Activated CD8-positive, alpha-beta memory T cell treated with anti-CD3 and anti-CD28 coated beads for 24 hours (primary cell): ENCODE results near the gene PCED1B.
"Not testable (repeated sequence)": the region's sequence is repeated elsewhere in the genome, so short reads cannot be mapped to it uniquely, and the experiment has no call there.

Experiments used
- DNase-seq: peaks from one replicate; pipeline ENCODE4 v3.0.0-alpha.2; 2020

The PCED1B gene

DNA sequence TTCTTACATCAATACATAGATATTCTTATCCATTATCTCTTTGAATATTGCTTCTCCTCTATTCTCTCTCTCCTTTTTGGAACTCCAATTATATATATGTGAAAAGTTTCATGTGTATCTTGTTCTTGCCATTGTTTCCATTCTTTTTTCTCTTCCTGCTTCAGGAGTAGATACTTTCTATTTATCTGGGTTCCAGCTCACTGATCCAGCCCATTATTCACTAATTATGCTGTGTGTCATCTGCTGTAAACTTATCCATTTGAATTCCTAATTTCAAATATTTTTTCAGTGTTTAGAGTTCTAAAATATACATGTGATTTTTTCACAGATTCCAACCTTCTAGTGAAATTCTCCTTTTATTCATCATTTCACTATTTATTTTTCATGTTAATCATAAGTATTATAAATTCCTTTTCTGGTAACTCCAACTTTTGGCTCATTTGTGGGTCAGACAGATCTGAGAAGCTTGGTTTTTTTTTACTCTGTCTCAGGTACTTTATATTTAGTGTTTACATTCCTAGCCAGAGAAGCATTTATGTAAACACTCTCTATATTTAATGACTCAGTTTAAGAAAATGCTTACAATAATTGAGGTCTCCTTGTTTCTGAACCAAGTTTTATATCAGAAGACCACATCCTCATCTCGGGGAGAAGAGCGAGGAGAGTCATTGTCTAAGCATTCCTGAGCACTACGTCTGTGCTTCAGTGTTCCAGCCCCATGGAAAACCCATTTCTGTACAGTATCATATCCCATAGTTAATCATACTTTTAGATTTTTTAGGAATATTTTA, 16.2 kb downstream of the PCED1B start:
- no peak for DNase-seq

DNA sequence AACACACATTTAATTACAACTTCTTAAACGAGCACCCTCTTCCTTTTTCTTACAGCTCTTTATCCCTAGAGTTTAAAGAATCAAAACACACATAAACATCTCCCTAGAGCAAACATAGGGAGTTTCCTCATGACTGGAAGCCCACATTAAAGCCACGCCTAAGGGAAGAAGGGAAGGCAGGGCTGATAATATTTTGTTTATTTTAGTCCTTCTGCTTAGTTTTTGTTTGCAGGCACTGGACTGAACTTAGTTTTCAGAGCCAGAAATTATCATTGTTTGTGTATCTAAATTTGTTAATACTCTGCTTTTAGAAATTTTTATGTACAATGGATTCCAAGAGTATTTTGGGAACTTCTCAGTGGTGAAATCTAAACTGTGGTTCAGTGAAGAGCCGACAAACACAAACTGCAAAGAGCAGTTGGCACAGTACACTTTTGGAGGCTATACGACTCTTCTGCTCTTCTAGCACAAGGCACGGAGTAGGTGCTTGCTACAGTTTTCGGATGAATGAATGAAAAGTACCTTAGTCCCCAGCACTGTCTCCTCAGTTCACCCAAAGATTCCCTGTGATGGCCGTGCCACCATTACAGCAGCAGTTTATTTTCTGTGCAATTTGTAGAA, 18.0 kb downstream of the PCED1B start:
- no peak for DNase-seq

DNA sequence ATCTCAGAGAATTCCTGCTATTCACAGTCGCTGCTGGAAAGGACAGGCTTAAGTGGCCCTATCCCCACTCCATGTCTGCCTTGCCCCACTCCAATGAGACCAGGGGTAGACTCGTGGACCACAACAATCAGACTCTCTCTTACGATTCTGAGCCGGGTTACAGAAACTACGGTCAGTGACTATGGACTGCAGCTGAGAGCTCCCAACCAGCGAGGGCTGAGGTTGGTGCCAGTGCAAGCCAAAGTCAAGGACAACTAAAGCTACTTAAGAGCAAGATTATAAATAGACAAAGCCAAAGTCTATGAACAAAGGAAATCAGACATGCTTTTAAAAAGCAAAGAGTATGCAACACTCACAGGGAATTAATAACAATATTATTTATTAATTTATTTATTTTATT, 18.7 kb downstream of the PCED1B start:
- DNase-seq, result no peak

- DNase-seq, result no peak
Observed at GRCh38 chr12:47099610-47100009, 20.2 kb downstream of the PCED1B start.

DNA sequence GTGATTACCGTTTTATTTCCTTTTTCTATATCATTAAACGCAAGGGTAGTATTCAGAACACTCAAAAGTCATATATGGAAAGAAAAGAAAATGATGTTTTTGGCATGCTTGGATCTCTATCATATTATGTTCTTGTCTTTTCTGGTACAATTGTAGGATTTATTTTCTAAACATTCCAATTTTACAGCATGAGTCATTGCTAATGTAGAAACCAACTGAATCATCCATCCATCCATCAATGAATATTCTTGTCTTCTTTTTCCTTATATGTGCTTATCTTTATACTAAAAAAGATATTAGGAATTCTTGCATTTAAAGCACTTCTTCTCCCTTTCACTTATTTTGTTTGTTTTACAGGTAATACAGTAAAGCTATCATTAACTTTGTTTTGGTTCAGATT, 20.7 kb downstream of the PCED1B start:
- no peak for DNase-seq

GRCh38 chr12:47102406-47102805, 23.0 kb downstream of the PCED1B start:
- DNase-seq, result no peak

DNA sequence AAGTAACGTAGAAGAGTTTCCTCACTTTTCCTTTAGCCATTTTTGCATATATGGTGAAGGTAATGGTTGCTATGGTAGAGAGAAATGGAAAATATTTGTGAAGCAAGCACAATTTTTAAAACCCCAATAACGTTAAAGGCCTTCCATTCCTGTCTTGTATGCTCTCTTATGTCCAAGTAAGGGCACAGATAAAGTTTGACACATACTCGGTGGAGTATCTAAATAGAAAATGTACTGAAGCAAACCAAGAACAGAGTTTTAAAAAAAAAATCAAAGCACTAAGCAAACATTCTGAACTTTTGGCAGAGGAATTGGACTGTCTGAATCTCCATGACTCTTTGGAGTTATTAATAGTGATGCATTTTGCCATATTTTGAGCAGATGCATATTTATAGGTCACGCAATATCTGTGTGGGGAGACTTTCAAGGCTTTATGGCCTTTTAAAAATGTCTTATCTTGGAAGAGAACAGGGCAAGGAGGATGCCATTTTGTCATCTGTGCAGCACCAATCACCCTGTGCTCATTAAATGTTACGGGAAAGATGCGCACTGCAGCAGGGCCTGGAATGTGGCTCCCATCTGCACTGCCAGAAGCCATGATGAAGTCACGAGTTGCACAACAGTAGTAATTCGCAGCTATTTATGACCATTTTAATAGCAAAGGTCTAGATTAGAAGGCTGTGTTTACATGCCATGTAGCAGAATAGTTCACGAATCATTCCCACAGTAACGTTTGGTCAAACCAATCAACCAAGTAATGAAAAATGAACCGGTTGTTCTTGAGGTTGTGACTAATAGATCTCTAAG, 23.6 kb downstream of the PCED1B start:
- DNase-seq, result no peak

GRCh38 chr12:47105914-47106674, 26.7 kb downstream of the PCED1B start:
- no peak for DNase-seq

DNA sequence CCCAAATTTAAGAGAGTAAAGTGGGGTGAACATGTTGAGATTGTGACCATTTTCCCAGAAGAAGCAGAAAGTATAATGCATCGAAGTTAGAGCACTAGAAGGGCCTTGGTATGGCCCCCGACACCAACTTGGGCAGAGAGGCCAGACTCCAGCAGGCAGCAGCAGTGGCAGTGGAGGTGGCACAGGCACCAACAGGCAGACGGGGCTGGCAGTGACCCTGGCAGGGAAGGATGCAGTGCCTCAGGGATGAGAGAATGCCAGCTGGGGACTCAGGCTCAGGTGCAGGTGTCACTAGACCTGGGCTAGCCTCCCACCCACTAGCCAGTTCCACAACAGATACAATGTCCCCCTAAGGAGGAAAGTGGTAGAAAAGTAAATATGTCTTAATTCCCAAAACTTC, 28.0 kb downstream of the PCED1B start:
- no peak for DNase-seq

DNA sequence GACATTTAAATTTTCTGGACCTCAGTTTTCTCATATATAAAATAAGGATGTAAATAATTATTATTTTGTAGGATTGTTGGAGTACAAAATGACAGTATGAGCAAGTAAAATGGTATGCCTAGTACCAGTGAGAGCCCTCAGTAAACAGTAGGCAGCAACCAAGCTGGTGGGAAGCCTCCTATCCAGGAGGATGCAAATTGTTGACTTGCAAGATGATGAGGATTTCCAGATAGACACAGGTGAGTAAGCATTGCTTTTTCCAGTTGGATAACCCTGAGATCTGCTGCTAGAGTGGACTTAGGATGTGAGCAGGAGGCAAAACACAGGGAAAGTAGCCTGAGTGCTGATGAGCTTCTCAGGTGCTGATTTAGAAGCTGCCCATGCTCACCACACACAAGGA, 28.5 kb downstream of the PCED1B start:
- no peak for DNase-seq

- no peak for DNase-seq
Observed at GRCh38 chr12:47110011-47110541, 30.7 kb downstream of the PCED1B start.

GRCh38 chr12:47110718-47111391, 31.4 kb downstream of the PCED1B start:
- no peak for DNase-seq

- DNase-seq, result no peak
Observed at GRCh38 chr12:47111392-47111778, 32.0 kb downstream of the PCED1B start.

GRCh38 chr12:47111854-47112253, 32.4 kb downstream of the PCED1B start:
- no peak for DNase-seq

GRCh38 chr12:47112679-47113078, 33.3 kb downstream of the PCED1B start:
- no peak for DNase-seq

DNA sequence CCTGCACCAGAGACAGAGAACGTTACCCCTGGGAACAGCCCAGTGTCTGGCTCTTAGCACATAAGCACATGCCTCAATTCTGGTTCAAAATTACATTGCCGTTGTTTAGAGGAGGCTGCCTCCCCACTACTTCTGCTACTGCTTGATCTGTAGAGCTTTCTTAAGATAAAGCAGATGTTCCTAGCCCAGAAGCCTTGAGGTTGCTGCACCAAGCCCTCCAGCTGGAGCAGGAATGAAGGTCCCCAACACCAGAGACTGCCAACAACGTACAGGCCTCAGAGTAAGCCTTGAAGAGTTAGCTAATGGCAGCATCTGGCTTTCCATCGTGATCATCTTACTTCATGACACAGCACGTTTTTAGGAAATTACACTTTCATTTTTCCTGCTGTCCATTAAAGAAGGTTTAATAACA, 35.1 kb downstream of the PCED1B start:
- DNase-seq, result no peak

GRCh38 chr12:47117305-47117704, 37.9 kb downstream of the PCED1B start:
- not testable (repeated sequence) for DNase-seq

GRCh38 chr12:47120736-47121135, 41.3 kb downstream of the PCED1B start:
- no peak for DNase-seq

DNA sequence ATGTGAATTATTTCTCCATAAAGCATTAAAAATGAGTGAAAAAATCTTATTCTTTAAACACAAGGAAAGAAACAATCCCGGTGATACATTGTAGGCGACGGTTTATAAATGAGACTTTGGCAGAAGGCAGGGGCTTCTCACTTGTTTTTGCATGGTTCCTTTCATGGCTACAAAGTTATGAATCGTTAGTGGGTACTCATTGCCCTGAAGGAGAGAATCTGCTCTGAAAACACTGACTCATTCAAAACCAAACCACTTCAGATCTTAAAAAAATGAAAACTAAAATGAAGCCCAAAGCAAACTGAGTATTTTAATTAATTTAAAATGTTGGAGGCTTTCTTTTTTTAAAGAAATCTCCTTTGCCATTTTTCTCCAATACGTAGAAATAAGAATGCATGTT, 41.7 kb downstream of the PCED1B start:
- no peak for DNase-seq

- DNase-seq, result no peak
Observed at GRCh38 chr12:47122602-47123001, 43.2 kb downstream of the PCED1B start.

GRCh38 chr12:47123730-47124129, 44.3 kb downstream of the PCED1B start:
- no peak for DNase-seq

DNA sequence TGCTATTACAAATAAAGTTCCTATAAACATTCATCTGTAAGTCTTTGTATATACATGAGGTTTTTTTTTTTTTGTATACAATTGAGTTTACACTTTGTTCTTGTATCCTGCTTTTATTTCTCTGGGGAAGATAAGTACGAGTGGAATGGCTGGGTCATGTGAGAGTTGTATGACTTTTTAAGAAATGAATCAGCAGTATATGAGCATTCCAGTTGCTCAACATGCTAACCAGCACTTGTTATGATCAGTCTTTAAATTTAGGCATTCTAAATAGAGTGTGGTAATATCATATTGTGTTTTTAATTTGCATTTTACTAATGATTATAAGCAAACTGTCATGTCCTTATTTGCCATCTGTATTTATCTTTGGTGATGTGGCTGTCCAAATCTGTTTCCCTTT, 45.0 kb downstream of the PCED1B start:
- DNase-seq, result no peak
